ENCODE measurements around the gene NOTCH1.

Gene NOTCH1

DNA sequence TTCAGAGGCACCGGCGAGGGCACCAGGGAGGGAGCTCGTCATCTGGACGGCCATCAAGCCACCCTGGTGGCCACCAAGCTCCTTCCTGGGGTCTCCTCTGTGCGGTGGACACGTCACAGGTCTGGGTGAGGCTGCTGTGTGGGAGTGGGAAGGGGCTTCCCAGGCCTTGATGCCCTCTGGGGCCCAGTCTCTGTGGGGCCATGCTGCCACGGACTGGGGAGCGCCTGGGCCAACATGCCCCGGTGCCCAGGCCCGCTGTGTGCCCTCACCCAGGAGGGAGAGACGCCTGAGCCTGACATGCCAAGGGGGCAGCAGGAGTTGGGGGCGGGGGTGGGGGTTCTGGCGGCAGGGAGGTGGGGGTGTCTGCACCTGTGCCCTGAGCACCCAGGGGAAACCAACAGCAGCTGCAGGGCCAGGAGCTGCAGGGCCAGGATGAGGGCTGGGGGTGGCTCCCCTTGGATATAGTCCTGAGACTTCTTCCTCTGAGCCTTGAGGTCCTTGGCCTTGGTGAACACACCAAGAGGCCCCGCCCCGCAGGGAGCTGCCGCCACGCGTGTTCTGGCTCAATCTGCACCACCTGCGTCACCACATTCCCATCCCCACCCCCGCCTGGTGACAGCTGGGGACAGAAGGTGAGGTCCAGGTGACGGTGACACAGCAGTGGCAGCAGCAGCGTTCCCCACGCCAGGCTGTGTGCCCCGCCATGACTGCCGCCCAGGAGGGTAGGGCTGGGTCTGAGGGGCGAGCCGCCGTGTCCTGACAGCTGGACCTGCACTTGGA is 47.7 kb downstream of the NOTCH1 start:
- DNase-seq: no peak

DNA sequence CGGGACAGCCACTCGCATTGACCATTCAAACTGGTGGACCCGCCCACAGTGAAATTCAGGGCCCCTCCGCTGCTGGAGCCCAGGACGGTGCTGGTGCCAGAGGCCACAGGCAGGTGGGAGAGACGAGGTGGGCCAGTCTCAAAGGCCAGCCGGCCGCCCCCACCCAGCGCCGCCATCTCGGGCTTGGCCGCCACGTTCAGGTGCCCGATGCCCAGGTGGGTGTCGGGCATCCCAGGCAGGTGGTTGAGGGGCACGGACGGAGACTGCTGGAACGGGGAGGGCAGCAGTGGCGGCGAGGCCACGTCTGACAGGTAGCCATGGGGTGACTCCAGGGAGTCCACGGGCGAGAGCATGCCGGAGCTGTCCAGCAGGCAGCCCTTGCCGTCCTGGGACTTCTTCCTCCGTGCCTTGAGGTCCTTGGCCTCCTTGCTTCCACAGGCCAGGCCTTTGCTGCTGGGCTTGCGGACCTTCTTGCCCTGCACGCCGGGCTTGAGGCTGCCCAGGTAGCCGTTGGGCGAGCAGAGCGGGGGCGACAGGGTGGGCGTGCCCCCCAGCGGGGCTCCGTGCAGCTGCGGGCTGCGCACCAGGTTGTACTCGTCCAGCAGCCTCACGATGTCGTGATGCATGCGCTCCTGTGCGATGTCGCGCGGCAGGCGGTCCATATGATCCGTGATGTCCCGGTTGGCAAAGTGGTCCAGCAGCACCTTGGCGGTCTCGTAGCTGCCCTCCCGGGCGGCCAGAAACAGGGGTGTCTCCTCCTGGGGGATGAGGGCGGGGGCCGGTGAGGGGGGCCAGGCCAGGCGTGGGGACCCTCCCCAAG is 48.8 kb downstream of the NOTCH1 start:
- no peak for DNase-seq

GRCh38 chr9:136496181-136496580 is 49.7 kb downstream of the NOTCH1 start:
- no peak for DNase-seq

DNA sequence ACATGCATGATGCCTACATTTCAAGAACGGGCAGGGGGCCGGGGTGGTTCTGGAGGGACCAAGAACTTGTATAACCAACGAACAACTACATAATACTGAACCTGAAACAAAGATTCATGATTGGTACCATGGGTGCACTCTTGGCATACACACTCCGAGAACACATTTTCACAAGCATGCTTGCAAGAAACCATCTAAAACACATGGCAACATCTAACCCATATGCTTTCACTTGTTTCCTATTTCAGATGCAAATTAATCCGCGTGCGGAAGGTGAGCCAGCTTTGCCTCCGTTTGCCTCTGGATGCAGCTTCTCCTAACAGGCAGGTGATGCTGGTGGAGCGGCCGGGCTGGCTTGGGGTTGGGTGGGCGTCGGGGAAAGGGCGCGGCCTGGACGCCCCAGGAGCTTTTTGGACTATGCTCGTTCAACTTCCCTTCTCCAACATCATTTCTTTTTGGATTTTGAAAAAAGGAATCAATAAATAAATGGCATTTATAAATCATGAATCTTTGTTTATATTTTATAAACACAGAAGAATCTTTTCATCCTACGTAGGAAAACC is 50.5 kb downstream of the NOTCH1 start:
- no peak for DNase-seq

DNA sequence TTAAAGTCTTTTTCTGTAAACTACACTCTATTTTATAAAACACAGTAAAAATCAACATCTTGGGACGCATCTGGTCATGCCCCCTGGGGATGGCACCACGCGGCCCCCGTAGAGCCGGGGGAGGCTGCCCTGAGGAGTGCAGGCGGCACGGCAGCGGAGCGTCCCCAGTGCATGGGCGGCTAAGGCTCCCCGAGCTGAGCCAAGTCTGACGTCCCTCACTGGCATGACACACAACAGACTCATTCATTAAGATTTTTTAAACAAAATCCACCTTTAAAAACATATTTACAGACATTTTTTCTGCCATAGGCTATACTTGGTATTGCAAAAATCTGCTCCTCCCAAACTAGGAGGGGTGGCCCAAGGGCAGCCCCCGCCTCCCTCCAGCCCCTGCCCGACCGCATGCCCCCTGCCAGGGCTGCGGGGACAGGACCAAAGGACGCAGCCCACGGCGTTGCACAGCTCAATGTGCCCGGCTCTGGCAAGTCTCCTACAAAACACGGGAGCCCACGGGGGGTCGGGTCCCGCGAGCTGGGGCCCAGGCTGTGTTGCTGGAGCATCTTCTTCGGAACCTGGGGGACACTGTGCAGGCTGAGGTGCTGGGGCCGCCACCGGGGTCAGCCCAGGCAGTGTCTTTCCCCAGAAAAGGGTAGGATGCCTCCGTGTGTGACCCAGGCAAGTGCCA is 51.2 kb downstream of the NOTCH1 start:
- no peak for DNase-seq

DNA sequence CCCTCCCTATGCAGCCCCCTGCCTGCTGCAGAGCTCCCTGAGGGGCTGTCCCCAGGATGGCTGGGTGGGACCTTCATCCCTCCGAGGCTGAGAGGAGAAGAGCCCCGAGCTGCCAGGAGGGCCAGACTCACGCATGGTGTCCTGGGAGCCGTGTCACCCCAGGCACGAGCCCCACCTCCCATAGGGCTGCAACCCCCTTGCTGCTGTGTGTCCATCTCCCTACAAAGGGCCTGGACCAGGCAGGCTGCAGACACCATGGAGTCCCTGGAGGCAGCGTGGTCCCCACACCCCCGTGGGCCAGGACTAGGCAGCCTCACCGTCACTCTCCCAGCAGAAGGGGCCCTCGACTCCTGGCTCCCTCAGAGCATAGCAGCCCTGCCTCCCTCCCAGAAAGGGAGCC is 51.8 kb downstream of the NOTCH1 start:
- no peak for DNase-seq

DNA sequence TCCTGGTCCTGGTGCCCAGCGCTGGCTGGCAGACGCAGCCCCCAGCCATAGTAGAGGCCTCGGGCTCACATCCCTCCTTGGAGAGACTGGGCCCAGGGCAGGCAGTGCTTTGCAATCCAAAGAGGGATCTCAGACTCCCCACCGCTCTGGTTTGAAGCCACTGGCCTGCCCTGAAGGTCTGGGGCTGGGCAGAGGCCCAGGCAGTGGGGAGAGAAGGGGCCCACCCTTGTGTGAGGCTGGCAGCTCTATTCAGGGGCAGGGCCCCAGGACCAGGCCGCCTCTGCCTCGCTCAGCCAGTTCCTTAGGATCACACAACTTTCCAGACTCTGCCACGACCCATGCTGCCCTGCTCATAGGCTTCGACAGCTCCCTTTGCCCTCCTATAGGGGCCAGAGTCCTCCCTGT is 52.3 kb downstream of the NOTCH1 start:
- DNase-seq: no peak

DNA sequence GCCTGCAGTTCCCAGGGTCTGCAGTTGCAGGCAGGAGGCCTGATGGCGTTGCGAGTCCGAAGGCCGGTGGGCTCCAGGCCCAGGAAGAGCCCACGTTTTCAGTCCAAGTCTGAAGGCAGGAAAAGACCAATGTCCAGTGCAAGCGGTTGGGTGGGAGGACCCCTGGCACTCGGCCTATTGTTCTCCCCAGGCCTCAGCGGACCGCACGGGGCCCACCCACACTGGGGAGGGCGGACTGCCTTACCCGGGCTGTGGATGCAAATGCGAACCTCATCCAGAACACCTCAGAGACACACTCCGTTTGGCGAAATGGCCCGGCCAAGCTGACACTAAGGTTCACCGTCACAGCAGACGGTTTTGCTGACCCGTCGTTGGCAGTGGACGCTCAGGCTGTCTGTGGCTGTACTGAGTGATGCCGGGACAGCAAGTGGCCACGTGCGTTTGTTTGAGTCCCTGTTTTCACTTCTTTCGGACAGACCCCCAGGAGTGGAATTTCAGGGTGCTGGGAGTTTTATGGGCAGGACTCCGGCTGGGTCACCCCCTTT is 52.8 kb downstream of the NOTCH1 start:
- DNase-seq: no peak

DNA sequence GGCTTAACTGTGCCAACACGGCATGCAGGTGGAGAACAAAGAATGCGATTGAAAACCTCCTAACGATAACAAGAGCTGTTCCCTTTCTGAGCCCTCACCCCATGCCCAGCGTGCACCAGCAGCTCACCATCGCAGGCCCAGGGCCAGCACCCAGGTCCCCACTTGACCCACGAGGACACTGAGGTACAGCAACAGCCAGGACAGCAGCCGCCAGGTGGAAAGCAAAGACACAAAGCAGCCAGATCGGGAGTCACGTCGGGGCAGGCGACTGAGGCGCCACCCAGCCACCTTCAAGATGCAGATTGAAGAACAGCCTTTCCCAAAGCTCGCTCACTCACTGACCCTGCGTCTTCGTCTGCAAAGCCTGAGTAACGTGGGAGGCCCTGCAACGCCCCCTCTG is 56.1 kb downstream of the NOTCH1 start:
- DNase-seq: no peak

DNA sequence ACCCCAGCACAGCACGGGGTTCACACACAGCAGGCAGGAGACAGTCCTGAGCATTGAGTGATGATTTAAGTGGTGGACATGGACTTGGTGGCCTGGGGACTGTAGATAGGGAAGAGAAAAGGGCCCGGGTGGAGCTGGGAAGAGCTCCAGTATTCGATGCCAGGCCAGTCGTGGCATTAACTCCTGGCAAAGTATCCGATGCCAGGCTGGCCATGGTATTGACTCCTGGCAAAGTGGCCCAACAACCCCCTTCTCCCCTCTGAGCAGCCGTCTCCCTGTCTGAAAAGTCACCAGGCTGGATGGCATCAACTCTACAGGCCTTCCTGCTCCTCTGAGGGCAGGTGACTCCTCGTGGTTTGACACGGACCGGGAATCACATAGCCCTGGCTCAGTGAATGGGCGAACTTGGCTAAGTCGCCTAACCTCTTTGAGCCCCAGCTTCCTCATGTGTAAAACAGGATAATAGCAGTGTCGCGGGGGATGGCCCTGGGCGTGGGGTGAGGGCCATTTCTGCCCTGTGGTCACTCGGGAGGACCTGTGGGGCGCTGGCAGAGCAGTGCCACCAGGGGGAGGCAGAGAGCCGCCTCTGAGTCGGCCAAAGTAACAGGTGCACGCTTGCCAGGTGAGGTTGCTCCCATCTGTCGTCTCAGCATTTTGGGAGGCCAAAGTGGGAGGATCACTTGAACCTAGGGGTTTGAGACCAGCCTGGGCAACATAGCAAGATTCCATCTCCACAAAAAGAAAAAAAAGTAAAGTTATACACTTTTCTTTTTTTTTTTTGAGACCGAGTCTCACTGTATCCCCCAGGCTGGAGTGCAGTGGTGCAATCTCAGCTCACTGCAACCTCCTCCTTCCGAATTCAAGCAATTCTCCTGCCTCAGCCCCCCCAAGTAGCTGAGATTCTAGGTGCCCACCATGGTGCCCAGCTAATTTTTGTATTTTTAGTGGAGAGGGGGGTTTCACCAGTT is 57.3 kb downstream of the NOTCH1 start:
- no peak for DNase-seq

GRCh38 chr9:136487672-136488071 is 58.2 kb downstream of the NOTCH1 start:
- no peak for DNase-seq

- no peak for DNase-seq
Observed at GRCh38 chr9:136486823-136487620, 58.8 kb downstream of the NOTCH1 start.

DNA sequence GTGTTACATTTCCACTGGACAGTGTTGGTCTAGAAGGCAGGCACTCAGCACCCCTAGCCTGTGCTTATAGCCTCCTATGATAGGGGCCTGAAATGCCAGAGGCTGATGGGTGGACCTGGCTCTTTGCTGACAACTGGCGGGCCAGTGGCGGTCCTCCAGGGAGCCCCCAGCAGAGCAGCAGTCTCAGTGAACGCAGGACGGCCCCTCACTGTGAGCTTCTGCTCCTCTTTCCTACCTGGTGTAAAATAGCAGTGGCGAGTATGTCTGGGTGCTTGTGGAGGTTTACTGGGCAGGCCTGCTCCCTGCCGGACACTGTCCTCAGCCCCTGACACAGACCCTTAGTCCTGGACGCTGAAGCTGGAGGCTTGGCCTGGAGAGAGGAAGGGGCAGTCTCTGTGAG is 59.7 kb downstream of the NOTCH1 start:
- no peak for DNase-seq

DNA sequence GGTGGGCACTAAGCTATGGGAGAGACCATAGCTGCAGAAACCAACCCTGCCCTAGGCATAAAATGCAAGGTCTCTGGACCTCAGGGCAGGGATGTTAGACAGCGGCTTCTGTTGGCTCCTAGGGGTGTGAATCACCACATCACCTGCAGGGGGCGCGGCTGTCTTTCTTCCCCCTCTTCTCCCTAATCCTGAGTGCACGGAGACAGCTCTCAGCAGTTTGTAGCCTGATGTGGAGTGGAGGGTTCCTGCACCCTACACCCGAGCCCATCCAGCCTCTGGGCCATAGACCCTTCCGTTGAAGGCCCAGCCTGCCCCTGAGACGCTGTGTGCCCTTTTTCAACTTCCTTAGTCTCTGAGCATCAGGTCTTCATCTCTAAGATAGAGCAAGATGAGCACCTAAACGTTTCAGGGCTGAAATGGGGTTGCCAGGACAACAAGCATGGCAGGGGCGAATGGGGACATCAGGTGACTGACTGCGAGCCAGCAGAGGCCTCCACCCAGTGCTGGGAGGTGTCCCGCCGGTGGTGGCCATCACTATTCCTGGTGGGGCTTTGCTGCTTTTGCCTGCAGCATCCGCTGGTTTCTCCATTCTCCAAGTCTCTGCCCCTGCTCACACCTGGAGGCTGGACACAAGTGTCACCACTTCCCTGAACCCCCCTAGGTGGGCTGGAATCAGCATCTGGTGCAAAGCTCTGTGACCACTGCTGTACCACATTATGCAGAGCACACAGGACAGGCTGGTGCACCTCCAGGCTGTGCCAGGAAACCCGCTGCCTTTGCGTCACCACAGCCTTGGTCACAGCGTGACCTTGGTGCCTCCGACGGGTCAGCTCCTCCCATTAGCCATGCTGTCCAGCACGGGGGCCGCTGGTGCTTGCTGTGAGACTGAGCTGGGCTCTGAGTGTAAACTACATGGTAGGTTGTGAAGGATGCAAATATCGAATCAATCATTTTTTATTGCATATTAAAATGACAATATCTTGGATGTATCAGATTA is 60.5 kb downstream of the NOTCH1 start:
- DNase-seq: no peak

- no peak for DNase-seq
Observed at GRCh38 chr9:136484153-136485048, 61.4 kb downstream of the NOTCH1 start.

GRCh38 chr9:136483589-136484152 is 62.2 kb downstream of the NOTCH1 start:
- DNase-seq: peak; percentile 66

- peak; percentile 90 for DNase-seq
Observed at GRCh38 chr9:136482793-136483588, 62.9 kb downstream of the NOTCH1 start, which contains the start of gene SEC16A. SEC16A (minus strand) TSS chr9:136483040; CDS start chr9:136477615, 5,425 bp downstream.
